NCI-H1417 (cell line): Measurements from ENCODE around the gene LRSAM1.
A peak's percentile ranks its signal among the peaks of the same experiment; 100 is the strongest.

ENCODE experiments used
- DNase-seq, 3 experiments: peaks; one replicate each; lab custom pipeline; 2025; lab: John Stamatoyannopoulos, UW

The LRSAM1 gene

DNA sequence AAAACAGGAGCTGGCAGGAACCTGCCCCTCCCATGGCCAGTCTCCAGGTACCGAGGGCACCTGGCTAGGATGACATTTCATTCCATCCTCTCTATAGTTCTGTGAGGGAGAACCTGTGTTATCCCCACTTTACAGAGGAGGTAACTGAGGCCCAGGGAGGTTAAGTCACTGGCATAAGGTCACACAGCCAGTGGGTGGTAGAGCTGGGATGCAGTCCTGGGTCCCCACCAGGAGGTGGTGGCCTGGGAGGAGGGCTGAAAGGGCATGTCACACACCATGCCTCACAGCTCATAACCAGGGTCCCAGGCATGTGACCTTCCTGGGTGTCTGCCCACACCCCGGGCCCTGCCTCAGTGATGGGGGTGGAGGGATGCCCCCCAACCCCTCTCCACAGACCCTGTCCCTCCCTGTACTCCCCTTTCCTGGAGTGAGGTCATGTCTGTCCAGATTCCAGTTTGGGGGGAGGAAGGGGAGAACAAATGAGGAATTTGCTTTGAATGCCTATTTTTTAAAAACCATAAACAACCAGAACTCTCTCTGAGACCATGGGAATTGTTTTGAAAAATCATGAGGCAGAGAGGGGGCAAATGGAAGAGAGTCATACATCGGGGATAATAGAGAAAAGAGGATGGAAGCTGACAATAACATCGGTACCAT, 83.1 kb downstream of the LRSAM1 start:
- DNase-seq: no peak

DNA sequence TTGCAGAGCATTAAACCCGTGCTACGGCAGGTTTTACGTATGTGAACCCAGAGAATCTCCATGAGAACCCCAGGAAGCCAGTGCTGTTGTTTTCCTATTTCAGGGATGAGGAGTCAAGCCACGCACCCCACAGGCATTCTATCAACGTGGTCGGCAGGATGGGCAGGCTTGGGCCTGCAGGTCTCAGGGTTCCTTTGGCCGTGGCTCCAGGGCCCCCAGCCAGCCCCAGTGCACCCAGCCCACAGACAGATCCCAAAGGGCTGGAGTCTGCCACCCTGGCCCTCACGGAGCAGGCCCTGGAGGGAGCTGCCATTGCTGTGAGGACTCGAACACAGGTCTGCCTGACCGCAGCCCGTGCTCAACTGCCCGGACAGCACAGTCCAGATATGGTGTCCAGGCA, 83.6 kb downstream of the LRSAM1 start:
- DNase-seq: no peak

DNA sequence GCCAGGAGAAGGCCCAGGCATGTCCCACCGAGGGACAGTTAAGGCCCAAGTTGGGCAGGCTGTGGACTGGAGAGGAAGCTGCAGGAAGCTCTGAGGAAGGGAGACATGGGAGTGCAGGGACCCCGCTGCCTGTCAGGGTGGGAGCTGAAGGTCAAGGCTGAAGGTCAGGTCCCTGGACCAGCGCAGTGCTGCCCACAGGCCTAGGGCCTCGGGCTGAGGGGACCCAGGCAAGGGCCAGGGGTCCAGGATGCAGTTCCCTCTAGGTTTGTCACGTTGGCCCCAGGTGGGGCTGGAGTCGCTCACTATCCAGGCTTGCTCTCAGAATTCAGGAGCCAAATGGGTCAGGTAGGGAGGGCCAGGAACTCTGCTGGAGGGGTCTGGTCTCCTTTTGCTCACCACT, 84.1 kb downstream of the LRSAM1 start:
- DNase-seq: no peak

DNA sequence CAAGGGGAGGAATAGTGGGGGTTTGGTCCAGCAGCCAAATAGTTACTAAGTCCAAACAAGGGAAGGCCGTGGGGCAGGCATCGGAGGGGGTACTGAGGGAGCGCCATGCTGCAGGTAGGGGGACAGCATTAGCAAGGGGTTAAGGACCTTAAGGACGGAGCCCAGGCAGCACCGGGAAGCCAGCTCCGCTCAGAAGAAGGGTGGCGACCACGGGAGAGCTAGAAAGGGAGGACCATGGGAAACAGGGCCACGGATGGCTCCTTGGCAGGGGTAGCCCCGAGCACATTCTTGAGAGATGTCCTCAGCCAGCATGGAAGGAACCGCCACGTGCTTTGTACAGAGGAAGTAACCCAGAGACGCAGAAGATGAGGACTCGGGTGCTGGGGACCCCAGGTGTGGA, 84.5 kb downstream of the LRSAM1 start:
- DNase-seq: no peak

DNA sequence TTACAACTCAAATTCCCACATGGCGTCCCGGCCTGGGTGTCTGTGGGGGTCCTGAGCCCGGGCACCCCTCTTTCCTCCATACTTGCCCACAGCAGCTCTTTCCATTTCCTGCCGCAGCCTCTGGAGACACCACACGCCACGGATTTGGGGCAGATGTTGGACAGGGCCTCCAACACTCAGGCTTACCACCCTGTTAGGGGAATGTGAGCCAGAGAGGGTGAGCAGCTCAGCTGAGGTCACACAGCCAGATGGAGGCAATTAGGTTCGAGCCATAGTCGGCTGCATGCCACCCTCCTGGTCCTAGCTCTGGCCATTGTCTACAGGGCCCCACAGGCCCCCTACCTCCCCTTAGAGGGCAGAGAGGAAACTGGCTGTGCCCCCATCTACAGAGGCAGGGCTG, 85.2 kb downstream of the LRSAM1 start:
- DNase-seq: no peak

DNA sequence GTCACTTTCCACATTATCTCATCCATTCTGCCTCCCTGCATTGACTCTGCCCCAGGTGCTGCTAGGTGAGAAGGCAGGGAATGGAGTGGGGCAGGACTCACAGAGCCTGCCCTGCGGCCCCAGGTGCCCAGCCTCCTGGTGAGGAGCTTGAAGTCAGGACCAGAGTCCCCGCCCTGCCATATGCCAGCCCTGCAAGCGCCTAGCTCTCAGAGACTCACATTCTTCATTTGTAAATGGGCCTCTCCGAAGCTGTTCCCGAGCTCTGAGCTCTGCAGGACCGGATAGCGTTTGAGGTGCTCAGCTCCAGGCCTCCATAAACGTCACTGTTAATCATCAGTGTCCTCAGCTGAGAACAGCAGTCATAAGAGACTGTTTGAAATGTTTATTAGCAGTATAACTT, 85.7 kb downstream of the LRSAM1 start:
- DNase-seq: peak in 2 of 3 experiments; percentile 15 to 39

DNA sequence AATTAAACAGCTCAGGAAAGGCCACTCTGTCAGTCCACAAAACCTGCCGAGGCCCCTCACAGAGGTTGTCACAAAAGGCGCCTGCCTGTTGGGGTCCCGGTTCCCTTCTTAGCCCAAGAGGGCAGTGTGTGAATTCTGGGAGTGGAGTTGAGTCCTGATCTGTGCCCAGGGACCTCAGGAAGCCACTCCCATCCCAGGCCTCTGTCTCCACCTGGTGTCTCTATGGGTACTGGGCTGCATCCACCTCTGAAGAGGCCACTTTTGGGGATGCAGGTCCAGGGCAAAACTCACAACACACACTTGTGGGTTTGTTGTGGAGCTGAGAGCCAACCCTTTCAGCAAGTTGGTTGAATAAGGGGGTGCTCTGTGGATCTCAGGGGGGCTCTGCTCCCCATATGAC, 86.5 kb downstream of the LRSAM1 start:
- DNase-seq: peak in 2 of 3 experiments; percentile 20 to 29

DNA sequence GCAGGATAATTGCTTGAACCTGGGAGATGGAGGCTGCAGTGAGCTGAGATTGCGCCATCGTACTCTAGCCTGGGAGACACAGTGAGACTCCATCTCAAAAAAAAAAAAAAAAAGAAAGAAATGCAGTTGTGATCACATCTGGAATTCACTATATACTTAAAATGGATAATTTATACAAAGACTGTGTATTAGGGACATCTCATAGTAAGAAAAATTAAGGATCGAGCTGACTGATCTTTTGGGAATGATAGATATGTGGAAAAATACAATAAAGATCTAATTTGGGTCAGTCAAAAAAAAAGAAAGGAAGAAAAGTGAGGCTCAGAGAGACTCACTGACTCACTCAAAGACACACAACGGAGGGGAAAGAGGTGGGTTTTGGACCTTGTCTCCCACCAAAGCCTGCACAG, 87.5 kb downstream of the LRSAM1 start:
- DNase-seq: no peak

DNA sequence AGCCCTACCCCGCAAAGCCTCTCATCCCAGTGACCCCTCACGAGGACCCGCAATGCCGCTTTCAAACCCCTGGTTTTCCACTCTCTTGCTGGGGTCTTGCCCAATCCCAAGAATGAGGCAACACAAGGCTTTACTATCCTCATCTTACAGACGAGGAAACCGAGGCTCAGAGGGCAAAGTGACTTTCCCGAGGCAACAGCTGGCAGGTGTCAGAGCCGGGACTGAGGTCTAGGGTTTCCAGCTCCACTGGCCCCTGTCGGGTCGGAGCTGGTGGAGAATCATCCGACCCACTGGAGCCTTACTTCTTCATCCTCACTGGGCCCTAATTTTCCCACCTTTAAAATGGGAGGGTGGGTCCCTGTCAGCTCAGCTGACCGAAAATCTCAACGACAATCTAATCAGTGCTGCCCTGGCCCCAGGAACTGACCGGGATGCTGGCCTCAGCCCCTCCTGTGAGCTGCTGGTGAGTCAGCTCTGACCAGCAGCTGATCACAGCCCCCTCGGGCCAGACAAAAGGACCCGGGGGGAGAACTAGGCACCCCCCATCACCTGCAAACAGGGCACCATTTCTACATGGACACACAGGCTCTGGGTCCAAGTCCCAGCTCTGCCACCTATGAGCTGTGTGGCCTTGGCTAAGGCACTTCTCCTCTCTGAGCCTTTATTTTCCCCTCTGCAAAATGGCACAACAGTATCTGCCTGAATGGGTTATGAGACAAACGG, 88.1 kb downstream of the LRSAM1 start:
- no peak for DNase-seq

DNA sequence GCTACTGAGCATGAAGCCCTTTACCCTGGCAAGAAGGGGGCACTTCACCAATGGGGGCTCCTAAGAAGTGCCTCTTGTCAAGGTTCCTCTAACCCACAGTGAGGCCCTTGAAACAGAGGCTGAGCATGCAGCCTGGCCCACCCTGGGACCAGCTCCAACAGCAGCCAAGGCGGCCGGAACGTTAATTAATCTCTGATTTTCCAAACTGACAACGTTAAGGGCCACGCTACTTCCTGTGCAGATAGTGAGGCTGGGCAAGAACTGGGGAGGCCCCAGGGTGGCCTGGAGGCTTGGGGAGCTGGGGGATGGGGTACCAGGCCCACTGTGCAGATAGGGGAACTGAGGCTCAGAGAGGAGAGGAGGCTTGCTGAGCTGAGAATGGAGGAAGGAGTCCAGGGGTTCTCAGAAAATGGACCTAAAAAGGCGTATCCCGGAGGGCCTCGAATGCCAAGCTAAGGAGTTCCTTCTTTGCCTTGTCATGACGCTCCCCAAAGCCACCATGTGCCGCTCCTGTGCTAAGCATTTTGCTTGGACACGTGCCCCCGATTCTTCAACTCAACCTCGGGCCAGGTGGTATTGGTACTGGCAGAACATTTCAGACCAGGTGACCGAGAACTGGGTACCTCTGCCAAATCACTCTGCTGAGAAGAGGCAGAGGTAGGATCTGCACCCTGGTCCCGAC, 88.8 kb downstream of the LRSAM1 start:
- DNase-seq: no peak

DNA sequence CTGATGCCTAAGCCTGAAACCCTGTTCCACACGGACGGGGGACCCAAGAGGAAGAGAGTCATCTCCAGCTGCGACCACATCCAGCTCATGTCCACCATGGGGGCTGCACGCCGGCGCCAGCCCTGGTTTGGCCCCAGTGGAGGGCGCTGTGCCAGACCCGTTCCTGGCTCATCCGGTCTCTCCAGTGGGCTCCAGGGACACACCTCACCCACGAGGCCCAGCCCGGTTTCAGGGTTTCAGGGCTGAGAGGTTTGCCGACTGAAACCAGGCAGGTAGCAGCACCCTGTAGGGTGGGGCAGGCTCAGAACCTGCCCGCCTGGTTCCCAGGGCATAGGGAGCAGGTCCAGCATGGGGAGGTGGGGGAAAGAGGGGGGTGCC, 89.3 kb downstream of the LRSAM1 start:
- DNase-seq: no peak

DNA sequence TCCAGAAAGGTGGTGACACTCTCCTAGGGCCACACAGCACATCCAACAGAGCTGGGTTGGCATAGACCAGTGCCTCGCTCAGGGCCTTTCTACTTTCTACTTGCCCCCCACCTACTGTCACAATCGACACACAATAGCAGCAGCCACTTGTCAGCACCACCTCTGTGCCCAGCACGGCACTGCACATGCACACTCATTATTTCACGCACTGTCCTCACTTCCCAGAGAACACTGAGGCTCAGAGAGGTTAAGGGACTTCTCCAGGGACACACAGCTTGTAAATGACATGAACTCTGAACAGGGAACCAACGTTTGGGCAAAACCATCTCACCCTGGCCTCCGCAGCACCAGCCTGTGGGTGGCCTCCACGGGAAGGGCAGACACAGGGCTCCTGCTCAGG, 89.9 kb downstream of the LRSAM1 start:
- no peak for DNase-seq

DNA sequence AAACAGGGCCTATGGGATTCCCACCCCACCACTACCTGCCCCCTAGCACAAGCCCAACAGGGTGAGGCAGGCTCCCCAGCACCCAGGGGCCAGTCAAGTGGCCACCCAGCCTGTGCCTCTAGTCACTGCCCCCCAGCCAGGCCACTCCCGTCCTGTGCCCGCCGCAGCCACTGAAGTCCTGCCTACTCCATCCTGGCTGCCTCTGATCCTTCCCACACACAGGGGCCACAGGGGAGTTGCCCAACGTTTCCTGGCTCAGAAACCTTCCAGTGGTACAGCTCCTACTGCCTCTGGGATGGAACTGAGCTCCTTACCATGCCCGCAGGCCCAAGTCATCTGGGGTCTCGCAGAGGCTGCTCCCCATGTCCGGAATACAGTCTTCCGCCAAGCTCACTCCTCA, 90.6 kb downstream of the LRSAM1 start:
- DNase-seq: no peak

DNA sequence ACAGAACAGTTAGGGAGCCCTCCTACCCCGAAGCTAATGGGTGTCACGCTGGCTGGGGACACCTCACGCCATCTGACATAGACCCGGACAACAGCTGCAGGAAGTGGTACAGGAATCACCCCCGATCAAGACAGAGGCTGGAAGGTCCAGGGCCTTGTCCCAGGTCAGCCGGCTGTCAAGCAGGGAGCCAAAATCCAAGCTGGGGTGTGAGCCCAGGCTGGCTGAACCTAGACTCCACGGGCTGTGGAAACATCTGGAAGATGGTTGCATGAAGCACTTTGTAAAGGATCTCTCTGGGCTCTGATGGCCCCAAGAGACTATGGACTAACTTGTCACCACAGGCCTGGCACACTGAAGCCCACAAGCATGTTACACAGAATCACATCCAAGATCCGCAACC, 91.9 kb downstream of the LRSAM1 start:
- no peak for DNase-seq

DNA sequence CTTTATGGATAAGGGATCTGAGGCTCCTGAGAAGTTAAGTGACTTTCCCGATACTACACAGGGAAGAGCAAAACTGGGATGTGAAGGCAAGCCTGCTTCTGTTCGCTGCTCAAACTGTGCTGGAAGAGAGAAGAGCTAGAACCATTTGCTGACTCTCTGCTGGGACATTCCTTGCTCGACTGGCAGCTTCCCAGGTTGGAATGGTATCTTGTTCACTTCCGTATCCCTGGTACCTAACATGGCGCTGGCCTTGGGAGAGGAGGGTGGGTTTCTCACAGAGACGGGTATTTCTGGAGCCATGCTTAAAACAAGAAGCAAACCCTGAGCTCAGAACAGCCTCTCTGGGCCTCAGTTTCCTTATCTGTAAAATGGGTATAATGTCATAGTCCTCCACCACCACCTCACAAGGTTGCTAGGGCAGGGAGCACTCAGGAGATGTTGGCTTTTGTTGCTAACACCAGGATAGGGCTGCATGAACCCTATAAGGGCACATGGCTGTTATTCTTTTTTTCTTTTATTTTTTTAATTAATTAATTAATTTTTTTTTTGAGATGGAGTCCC, 92.7 kb downstream of the LRSAM1 start:
- DNase-seq: no peak

DNA sequence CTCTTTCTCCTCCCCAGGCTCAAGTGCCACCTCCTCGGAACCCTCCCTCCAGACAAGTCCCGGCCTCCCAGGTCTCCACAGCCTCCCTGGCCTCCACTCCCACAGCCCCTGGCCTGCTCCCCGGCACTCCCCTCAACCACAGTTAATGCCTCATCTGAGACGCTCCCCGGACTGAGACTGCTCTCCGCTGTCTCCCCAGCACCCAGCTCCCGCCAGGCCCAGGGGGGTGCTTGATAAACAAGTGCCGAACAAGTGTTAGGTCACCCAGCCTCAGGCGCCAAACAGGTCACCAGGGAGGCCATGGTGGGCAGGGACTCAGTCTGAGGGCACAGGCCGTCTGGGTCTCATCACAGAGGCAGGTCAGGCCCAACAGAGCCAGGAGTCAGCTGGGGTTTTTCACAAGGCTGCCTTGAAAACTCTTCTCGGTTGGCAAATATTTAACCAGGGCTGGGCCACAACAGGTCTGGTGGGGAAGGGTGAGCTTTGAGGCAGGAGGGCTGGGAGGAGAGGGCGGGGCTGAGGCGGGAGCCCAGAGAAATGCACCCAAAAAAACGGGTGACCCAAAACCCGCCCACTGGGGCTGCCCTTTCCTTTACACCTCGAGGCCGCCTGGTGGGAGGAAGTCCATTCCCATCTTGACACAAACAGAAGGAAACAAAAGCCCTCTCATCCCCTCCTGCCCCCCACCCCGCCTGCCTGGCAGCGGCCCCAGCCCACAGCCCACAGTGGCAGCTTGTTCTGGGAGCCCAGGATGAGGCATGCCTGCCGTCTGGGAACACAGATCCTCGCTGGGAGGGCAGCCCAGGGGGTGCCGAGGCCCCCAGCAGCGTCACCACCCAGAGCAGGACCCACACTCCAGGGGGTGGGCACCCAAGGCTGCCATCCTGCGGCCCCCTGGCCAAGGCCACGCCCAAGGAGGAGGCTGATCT, 94.2 kb downstream of the LRSAM1 start:
- DNase-seq: peak in 2 of 3 experiments; percentile 74 to 82

DNA sequence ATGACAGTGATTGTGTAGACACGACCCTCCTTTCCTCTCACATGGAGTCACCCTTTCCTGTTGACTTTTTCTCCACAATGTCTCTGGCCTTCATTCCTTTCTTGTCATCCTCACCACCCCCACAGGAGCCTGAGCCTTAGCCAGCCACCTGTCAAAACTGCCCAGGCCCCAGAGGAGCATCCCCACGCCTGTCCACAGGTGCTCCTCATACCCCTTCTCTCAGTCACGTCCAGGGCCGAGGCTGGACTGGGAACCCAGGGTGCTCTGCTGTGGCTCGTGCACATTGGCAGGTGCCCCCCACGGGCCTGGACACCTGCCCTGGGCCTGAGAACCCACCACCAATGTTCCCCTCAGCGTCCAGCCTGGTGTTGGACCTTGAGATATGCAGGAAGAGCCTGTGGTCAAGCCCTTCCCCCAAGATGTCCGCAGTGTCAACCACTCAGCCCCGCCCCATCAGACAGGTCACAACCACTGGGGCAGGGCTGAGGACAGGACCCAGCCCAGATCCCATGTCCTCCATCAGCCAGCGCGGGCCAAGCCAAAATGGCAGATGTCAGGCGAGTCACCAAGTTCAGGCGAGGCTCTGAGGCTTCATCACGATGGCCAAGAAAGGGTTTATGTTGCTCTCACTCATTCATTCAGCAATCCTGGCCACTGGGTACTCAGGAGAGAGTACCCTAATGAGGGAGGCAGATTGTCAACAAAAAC, 95.0 kb downstream of the LRSAM1 start:
- no peak for DNase-seq

DNA sequence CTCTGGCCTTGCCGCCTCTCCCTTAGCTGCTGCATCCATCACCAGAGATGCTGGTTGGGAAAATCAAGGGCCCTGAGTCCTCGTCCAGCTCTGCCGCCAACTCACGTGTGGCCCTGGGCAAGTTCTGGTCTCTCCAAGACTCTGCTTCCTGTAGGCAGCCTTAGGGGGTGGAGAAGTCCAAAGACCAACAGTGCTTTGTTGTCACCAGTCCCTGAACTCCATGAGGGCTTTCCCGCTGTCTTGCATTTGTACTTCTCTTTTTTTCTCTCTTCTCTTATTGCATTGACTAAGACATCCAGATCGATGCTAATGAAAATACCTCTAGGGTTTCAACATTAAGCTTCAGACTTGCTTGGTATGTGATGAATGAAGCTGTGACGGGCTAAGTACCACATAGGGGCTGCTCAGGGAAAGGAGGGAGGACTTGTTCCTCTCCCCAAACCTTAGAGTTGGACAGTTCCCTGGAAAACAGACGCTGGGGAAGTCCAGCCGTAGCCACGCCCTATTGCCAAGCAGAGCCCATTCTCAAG, 97.1 kb downstream of the LRSAM1 start:
- no peak for DNase-seq

DNA sequence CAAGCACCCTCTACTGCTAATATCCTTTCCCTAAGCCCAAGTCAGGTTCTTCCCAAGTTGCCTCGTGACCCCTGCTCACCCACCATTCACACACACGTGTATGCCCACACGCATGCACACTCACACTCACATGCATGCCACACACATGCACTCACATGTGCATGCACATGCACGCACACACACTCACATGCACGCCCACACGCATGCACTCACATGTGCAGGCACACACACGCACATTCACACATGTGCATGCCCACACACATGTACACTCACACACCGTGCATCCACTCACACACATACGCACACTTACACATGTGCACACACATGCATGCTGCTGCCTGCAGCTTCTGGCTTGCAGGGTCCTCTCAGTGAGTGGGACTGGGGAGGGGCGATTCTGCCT, 97.9 kb downstream of the LRSAM1 start:
- no peak for DNase-seq

DNA sequence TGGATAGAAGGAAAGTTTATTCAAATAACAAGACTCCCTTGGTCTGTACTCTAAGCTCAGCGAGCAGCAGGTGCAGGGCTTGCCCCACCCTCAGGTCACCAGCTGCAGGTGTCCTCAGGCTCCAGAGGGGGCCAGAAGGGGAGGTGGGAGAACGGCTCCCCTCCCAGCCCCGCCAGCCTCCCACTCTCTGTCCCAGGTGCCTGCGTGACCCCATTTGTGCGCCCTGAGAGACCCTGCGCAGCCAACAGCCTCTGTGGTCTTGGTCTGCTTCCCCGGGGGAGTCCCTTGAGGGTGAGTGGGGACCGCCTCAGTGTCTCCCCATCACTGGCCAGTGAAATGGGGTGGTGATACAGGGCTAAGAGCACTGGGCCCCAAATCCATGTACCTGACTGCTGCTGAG, 98.4 kb downstream of the LRSAM1 start:
- DNase-seq: peak; percentile 2 to 60 (median 43)

DNA sequence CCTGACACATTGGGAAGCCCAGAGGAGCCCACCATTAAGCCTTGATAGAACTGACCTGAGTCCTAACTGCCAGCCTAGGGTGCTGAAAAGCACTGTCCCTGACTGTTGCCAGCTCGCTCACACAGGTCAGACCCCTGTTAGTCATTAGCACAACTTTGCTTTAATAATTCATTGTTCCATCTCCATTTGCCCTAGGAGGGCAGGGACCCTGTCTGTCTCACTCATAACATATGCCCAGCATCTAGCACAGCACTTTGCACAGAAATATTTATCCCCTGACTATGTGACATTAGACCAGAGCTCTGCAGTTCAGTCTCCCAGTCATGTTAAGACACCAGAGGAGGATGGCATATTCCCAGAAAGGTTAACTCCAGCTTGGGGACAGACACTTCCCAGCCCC, 99.0 kb downstream of the LRSAM1 start:
- no peak for DNase-seq
